ENCODE measurements around the gene SH2D7.
A peak's percentile ranks its signal among the peaks of the same experiment; 100 is the strongest.

Gene SH2D7

GRCh38 chr15:78061963-78062427, 30.4 kb upstream of the SH2D7 start:
- Histone ChIP-seq H3K9me3 (ENCODE audit: insufficient read depth, low read length) (no peaks in the 10 kb centered on the region), H3K4me2 (ENCODE audit: low read length) (peak overlapping the region; percentile 67), H2AFZ (ENCODE audit: low read depth, low read length) (no peak overlapping the region), H3K4me1 (ENCODE audit: low read length) (peaks cover 33% of the 10 kb centered on the region), H3K9ac (ENCODE audit: low read length) (no peak overlapping the region), H3K27me3 (ENCODE audit: low read depth, low read length) (peaks cover 24% of the 10 kb centered on the region; the same call in 1 of the 2 replicates), H3K79me2 (ENCODE audit: low read length) (peaks cover 7% of the 10 kb centered on the region; the same call in 1 of the 2 replicates), H3K27ac (ENCODE audit: low read length) (no peak overlapping the region), H3K36me3 (replicated peaks; ENCODE audit: low read depth, low read length) (no peaks in the 10 kb centered on the region), H4K20me1 (ENCODE audit: insufficient read depth, low read length) (peaks cover 27% of the 10 kb centered on the region), H3K4me3 (ENCODE audit: low read length) (peak overlapping the region; percentile 41)
- TF ChIP-seq EZH2phosphoT487 (IDR thresholded peaks at IDR 0.05; ENCODE audit: low read depth): no peak
- no peak for TF ChIP-seq CTCF (IDR thresholded peaks at IDR 0.05; ENCODE audit: low read depth, low read length)

DNA sequence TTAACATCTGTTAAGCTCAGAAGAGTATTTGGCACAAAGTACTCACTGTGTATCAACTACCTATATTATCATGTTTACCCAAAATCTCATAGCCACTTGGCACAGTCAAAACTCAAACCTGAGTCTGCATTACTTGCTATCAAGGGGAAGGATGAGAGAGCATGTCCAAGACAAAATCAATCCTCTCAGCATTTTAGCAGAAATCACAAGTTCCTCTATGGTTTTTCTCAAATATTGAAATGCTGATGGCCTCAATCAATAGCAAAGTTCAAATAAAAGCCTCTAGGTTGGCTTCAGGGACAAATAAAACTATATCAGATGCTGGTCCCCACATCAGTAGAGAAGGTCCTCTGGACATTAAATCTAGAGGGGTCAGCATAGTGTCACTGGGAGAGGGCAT, 29.1 kb upstream of the SH2D7 start:
- Histone ChIP-seq H3K4me2 (ENCODE audit: low read length) (no peak overlapping the region), H3K4me1 (ENCODE audit: low read length) (peaks cover 40% of the 10 kb centered on the region), H3K9me3 (ENCODE audit: insufficient read depth, low read length) (no peaks in the 10 kb centered on the region), H3K27ac (ENCODE audit: low read length) (no peak overlapping the region), H4K20me1 (ENCODE audit: insufficient read depth, low read length) (peaks cover 39% of the 10 kb centered on the region), H3K27me3 (ENCODE audit: low read depth, low read length) (peaks cover 24% of the 10 kb centered on the region; the same call in 1 of the 2 replicates), H3K4me3 (ENCODE audit: low read length) (no peak overlapping the region), H2AFZ (ENCODE audit: low read depth, low read length) (no peak overlapping the region), H3K9ac (ENCODE audit: low read length) (no peak overlapping the region), H3K79me2 (ENCODE audit: low read length) (peaks cover 7% of the 10 kb centered on the region), H3K36me3 (replicated peaks; ENCODE audit: low read depth, low read length) (no peaks in the 10 kb centered on the region)
- TF ChIP-seq CTCF (IDR thresholded peaks at IDR 0.05; ENCODE audit: low read depth, low read length): no peak
- TF ChIP-seq EZH2phosphoT487 (IDR thresholded peaks at IDR 0.05; ENCODE audit: low read depth): no peak

GRCh38 chr15:78063970-78064385, 28.4 kb upstream of the SH2D7 start:
- Histone ChIP-seq H2AFZ (ENCODE audit: low read depth, low read length) (no peak overlapping the region), H3K27me3 (ENCODE audit: low read depth, low read length) (peaks cover 24% of the 10 kb centered on the region; the same call in 1 of the 2 replicates), H3K9me3 (ENCODE audit: insufficient read depth, low read length) (no peaks in the 10 kb centered on the region), H4K20me1 (ENCODE audit: insufficient read depth, low read length) (peaks cover 46% of the 10 kb centered on the region), H3K9ac (ENCODE audit: low read length) (no peak overlapping the region), H3K4me1 (ENCODE audit: low read length) (peaks cover 47% of the 10 kb centered on the region), H3K79me2 (ENCODE audit: low read length) (peaks cover 8% of the 10 kb centered on the region), H3K4me3 (ENCODE audit: low read length) (no peak overlapping the region), H3K27ac (ENCODE audit: low read length) (no peak overlapping the region), H3K4me2 (ENCODE audit: low read length) (no peak overlapping the region), H3K36me3 (replicated peaks; ENCODE audit: low read depth, low read length) (no peaks in the 10 kb centered on the region)
- TF ChIP-seq EZH2phosphoT487 (IDR thresholded peaks at IDR 0.05; ENCODE audit: low read depth) (no peak), CTCF (IDR thresholded peaks at IDR 0.05; ENCODE audit: low read depth, low read length) (no peak)

GRCh38 chr15:78064544-78064943, 27.8 kb upstream of the SH2D7 start:
- peaks cover 24% of the 10 kb centered on the region; the same call in 1 of the 2 replicates for H3K27me3 ChIP-seq (ENCODE audit: low read depth, low read length)
- peaks cover 53% of the 10 kb centered on the region for H3K4me1 ChIP-seq (ENCODE audit: low read length)
- no peak overlapping the region for H3K9ac ChIP-seq (ENCODE audit: low read length)
- H3K4me2 ChIP-seq (ENCODE audit: low read length): no peak overlapping the region
- no peak overlapping the region for H3K4me3 ChIP-seq (ENCODE audit: low read length)
- no peaks in the 10 kb centered on the region for H3K9me3 ChIP-seq (ENCODE audit: insufficient read depth, low read length)
- H3K27ac ChIP-seq (ENCODE audit: low read length): no peak overlapping the region
- TF ChIP-seq EZH2phosphoT487 (IDR thresholded peaks at IDR 0.05; ENCODE audit: low read depth) (no peak), CTCF (IDR thresholded peaks at IDR 0.05; ENCODE audit: low read depth, low read length) (no peak)
- peaks cover 52% of the 10 kb centered on the region for H4K20me1 ChIP-seq (ENCODE audit: insufficient read depth, low read length)
- H3K36me3 ChIP-seq (replicated peaks; ENCODE audit: low read depth, low read length): no peaks in the 10 kb centered on the region
- H3K79me2 ChIP-seq (ENCODE audit: low read length): peaks cover 10% of the 10 kb centered on the region
- no peak overlapping the region for H2AFZ ChIP-seq (ENCODE audit: low read depth, low read length)
